PFSK-1 (cell line): ENCODE data around the gene FER.

Experiments
- FOXP2 ChIP-seq: optimal IDR thresholded peaks from 2 replicates; pipeline ENCODE3; 2011; ENCODE audit warnings: borderline replicate concordance, control low read depth, inconsistent platforms; ENCODE audit not compliant: insufficient read depth; ENCODE audit errors: extremely low read length, extremely low read depth
- POLR2AphosphoS5 ChIP-seq: IDR thresholded peaks from 2 replicates; pipeline ENCODE4 v1.6.1; 2012; ENCODE audit warnings: low read depth, mild to moderate bottlenecking, control low read depth, low read length, moderate library complexity
- SIN3A ChIP-seq: IDR thresholded peaks from 2 replicates; pipeline ENCODE4 v1.6.1; 2012; ENCODE audit warnings: mild to moderate bottlenecking, low read length, moderate library complexity, borderline replicate concordance; ENCODE audit not compliant: insufficient read depth
- TAF1 ChIP-seq: IDR thresholded peaks from 2 replicates; pipeline ENCODE4 v1.6.1; 2012; ENCODE audit warnings: low read length, control low read depth, borderline replicate concordance; ENCODE audit not compliant: insufficient read depth
- TF ChIP-seq, protein P1 (sequence below), 2 experiments: IDR thresholded peaks; 2 replicates each; pipeline versions ENCODE4 v1.6.1 to v1.8.0; 2011 to 2012; ENCODE audit warnings: low read depth in 2 of 2, low read length in 2 of 2, control low read depth in 1 of 2, inconsistent platforms in 1 of 2, mild to moderate bottlenecking in 1 of 2, moderate library complexity in 1 of 2; ENCODE audit not compliant: insufficient read depth in 1 of 2

Gene FER

DNA sequence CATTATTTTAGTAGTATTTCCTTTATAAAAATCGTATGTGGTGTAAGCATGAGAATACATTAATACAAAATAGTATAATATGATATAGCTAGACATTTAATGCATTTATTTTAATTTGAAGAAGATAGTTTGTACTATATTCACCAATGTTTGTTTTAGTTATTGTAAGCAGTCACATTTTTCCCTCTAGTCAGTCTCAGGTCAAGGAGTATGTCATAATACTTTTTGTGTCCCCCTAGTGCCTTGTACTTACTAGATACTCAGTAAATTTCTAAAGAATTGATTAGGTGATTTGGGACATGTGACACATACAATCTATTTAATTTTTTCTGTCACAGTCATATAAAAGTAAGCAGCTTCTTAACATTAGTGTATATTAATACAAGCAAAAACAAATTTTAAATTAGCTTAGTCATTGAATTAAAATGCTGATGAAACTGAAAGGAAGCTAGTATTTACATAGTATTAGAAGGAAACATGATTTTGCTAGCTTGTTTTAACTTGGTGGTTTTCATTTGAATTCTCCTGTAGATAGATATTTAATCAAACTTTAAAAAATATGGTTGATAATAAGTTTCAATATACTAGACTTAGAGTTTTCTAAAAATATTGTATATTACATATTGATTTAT is 242.2 kb downstream of the FER start:
- TF ChIP-seq POLR2AphosphoS5 (no peak), TAF1 (no peak), SIN3A (no peak), FOXP2 (no peak)
- TF ChIP-seq, protein P1, sequence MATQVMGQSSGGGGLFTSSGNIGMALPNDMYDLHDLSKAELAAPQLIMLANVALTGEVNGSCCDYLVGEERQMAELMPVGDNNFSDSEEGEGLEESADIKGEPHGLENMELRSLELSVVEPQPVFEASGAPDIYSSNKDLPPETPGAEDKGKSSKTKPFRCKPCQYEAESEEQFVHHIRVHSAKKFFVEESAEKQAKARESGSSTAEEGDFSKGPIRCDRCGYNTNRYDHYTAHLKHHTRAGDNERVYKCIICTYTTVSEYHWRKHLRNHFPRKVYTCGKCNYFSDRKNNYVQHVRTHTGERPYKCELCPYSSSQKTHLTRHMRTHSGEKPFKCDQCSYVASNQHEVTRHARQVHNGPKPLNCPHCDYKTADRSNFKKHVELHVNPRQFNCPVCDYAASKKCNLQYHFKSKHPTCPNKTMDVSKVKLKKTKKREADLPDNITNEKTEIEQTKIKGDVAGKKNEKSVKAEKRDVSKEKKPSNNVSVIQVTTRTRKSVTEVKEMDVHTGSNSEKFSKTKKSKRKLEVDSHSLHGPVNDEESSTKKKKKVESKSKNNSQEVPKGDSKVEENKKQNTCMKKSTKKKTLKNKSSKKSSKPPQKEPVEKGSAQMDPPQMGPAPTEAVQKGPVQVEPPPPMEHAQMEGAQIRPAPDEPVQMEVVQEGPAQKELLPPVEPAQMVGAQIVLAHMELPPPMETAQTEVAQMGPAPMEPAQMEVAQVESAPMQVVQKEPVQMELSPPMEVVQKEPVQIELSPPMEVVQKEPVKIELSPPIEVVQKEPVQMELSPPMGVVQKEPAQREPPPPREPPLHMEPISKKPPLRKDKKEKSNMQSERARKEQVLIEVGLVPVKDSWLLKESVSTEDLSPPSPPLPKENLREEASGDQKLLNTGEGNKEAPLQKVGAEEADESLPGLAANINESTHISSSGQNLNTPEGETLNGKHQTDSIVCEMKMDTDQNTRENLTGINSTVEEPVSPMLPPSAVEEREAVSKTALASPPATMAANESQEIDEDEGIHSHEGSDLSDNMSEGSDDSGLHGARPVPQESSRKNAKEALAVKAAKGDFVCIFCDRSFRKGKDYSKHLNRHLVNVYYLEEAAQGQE (IDR thresholded peaks at IDR 0.05; ENCODE audit: insufficient read depth in 1 of 2, low read depth in 2 of 2, low read length in 2 of 2), result no peak

DNA sequence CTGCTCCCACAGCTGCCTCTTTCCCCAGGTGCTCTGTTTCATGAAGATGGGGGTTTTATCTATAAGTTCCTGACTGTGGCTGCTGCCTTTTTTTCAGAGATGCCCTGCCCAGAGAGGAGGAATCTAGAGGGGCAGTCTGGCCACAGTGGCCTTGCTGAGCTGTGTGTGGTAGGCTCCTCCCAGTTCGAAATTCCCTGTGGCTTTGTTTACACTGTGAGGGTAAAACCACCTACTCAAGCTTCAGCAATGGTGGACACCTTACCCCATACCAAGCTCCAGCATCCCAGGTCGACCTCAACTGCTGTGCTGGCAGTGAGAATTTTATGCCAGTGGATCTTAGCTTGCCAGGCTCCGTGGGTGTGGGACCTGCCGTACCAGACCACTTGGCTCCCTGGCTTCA is 250.0 kb downstream of the FER start:
- TF ChIP-seq SIN3A (no peak), POLR2AphosphoS5 (no peak), TAF1 (no peak), FOXP2 (no peak)
- TF ChIP-seq, protein P1 (IDR thresholded peaks at IDR 0.05; ENCODE audit: insufficient read depth in 1 of 2, low read depth in 2 of 2, low read length in 2 of 2), result no peak

DNA sequence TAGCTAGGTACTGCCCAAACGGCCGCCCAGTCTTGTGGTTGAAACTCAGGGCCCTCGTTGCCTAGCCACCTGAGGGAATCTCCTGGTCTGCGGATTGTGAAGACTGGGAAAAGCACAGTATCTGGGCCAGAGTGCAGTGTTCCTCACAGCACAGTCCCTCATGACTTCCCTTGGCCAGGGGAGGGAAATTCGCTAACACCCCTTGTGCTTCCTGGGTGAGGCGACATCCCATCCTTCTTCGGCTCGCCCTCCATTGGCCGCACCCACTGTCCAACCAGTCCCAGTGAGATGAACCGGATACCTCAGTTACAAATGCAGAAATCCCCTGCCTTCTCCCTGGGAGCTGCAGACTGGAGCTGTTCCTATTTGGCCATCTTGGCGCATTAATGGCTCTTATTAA is 250.5 kb downstream of the FER start:
- TF ChIP-seq FOXP2, result no peak
- no peak for TF ChIP-seq TAF1
- TF ChIP-seq POLR2AphosphoS5, result no peak
- TF ChIP-seq SIN3A, result no peak
- TF ChIP-seq, protein P1 (IDR thresholded peaks at IDR 0.05; ENCODE audit: insufficient read depth in 1 of 2, low read depth in 2 of 2, low read length in 2 of 2), result no peak

DNA sequence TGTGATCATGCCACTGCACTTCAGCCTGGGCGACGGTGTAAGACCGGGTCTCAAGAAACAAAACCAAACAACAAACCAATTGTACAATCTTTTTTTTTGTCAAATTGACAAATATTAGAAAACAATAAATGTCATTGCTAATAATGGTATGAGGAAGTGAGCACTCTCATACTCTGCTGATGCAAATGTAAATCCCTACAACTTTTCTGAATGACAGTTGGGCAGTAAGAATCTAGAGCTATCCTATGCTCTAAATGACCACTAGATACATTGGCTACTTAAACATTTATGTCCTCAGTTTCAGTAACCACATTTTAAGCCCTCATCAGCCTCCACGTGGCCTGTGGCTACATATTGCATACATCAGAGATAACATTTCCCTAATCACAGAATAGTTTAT is 256.2 kb downstream of the FER start:
- TF ChIP-seq, protein P1 (IDR thresholded peaks at IDR 0.05; ENCODE audit: insufficient read depth in 1 of 2, low read depth in 2 of 2, low read length in 2 of 2), result no peak
- TF ChIP-seq POLR2AphosphoS5 (no peak), FOXP2 (no peak), TAF1 (no peak), SIN3A (no peak)
